K562 (cell line): Measurements from ENCODE around the gene ANKS4B. TPM values are rescaled to one million over a fixed set of nuclear protein-coding genes. Genes with fewer than 3 reads are reported as not detected.
"Not testable (repeated sequence)": the region's sequence is repeated elsewhere in the genome, so short reads cannot be mapped to it uniquely, and the experiment has no call there.

Experiments used
- ATAC-seq: fragments of 200-7000 bp; cut with Tn5 transposase; 3 replicates; pipeline ENCODE4 v1.9.1; 2020; ENCODE audit warnings: moderate library complexity
- BruUV-seq: library from RNA; stranded (reverse); fragments of 400-500 nt; replicated peaks from 2 replicates; lab custom pipeline; 2021; lab: Mats Ljungman, UMichigan
- CTCF ChIA-PET: fragments of 300-600 bp; formaldehyde crosslinking; extraction: SDS; loops from one replicate; lab custom pipeline; 2021; ENCODE audit warnings: low intra/inter-chr PET ratio; lab: Yijun Ruan, JAX
- POLR2A ChIA-PET: fragments of 300-600, 350-650 bp; sonication (Branson Sonifier 250); formaldehyde crosslinking; extraction: SDS; loops from one replicate; lab custom pipeline; 2021; ENCODE audit warnings: antibody characterized with exemption, inconsistent platforms; lab: Yijun Ruan, JAX
- DNase-seq, 4 experiments: peaks; one replicate each; pipeline versions ENCODE4 v3.0.0 to v3.0.0-alpha.2; 2011 to 2018; ENCODE audit warnings: low spot score in 3 of 4, mixed read lengths in 3 of 4; ENCODE audit errors: extremely low read depth in 1 of 4
- FAIRE-seq: peaks from 2 replicates; lab custom pipeline; 2011; peaks lifted over from hg19 to GRCh38; lab: Jason Lieb, UNC
- H2AFZ ChIP-seq: 2 replicates; pipeline ENCODE4 v1.6.0; 2011; ENCODE audit warnings: low read depth, low read length, control low read depth, inconsistent platforms
- H3K27ac ChIP-seq: fragments of 200-600 bp; 3 replicates; pipeline ENCODE4 v1.8.0; 2011; ENCODE audit warnings: low read depth, mild to moderate bottlenecking, control low read depth, inconsistent platforms, low read length, moderate library complexity, mixed read lengths; ENCODE audit errors: extremely low read depth
- H3K27me3 ChIP-seq, 2 experiments: fragments of 300-600 bp in 1 of 2; 2 replicates in 1 of 2; 3 replicates in 1 of 2; pipeline versions ENCODE4 v1.6.0 to v1.8.0; 2011; ENCODE audit warnings: inconsistent platforms in 2 of 2, low read length in 2 of 2, mild to moderate bottlenecking in 1 of 2, mixed read lengths in 1 of 2, moderate library complexity in 1 of 2; ENCODE audit not compliant: control insufficient read depth in 2 of 2, insufficient read depth in 2 of 2
- H3K36me3 ChIP-seq: fragments of 300-600 bp; 3 replicates; pipeline ENCODE4 v1.8.0; 2011; ENCODE audit warnings: mild to moderate bottlenecking, low read length, inconsistent platforms; ENCODE audit not compliant: control insufficient read depth, insufficient read depth
- H3K4me1 ChIP-seq, 2 experiments: fragments of 200-600 bp in 1 of 2; replicated peaks in 1 of 2; 2 replicates in 1 of 2; 3 replicates in 1 of 2; pipeline versions ENCODE4 v1.5.1 to v1.8.0; 2011; ENCODE audit warnings: inconsistent platforms in 2 of 2, low read length in 2 of 2, mild to moderate bottlenecking in 1 of 2, mixed read lengths in 1 of 2, moderate library complexity in 1 of 2; ENCODE audit not compliant: control insufficient read depth in 2 of 2, insufficient read depth in 2 of 2
- H3K4me2 ChIP-seq: 2 replicates; pipeline ENCODE4 v1.6.1; 2011; ENCODE audit warnings: low read length, control low read depth, inconsistent platforms, mixed read lengths; ENCODE audit not compliant: insufficient read depth
- H3K4me3 ChIP-seq: fragments of 200-600 bp; sonication (generic), shearing (Covaris generic); 2 replicates; pipeline ENCODE4 v1.5.1; 2016; ENCODE audit warnings: control low read depth, inconsistent platforms
- H3K79me2 ChIP-seq: fragments of 200-600 bp; 3 replicates; pipeline ENCODE4 v1.8.0; 2011; ENCODE audit warnings: low read length, inconsistent platforms; ENCODE audit not compliant: control insufficient read depth, insufficient read depth
- H3K9ac ChIP-seq, 2 experiments: 2 replicates each; pipeline versions ENCODE4 v1.6.0 to v1.6.1; 2011; ENCODE audit warnings: low read depth in 2 of 2, low read length in 2 of 2, control low read depth in 1 of 2, inconsistent platforms in 1 of 2, mild to moderate bottlenecking in 1 of 2, mixed read lengths in 1 of 2; ENCODE audit not compliant: insufficient read depth in 1 of 2
- H3K9me1 ChIP-seq: one replicate; pipeline ENCODE4 v1.6.0; 2011; ENCODE audit warnings: inconsistent platforms, mild to moderate bottlenecking, low read length, moderate library complexity; ENCODE audit not compliant: control insufficient read depth, insufficient read depth
- H3K9me3 ChIP-seq: replicated peaks from 2 replicates; pipeline ENCODE4 v1.5.1; 2011; ENCODE audit warnings: low read depth, low read length, inconsistent platforms; ENCODE audit not compliant: control insufficient read depth, insufficient read depth
- H4K20me1 ChIP-seq: replicated peaks from 2 replicates; pipeline ENCODE4 v1.6.1; 2011; ENCODE audit warnings: low read length, inconsistent platforms, mixed read lengths; ENCODE audit not compliant: control insufficient read depth, insufficient read depth
- TOE1 ChIP-seq, 2 experiments: fragments of 450-650 bp in 1 of 2; sonication (generic) in 1 of 2; formaldehyde crosslinking in 1 of 2; IDR thresholded peaks; 2 replicates each; pipeline versions ENCODE4 v1.7.1 to v1.8.0; 2016 to 2022; ENCODE audit warnings: borderline replicate concordance in 2 of 2, mild to moderate bottlenecking in 2 of 2, antibody characterized with exemption in 1 of 2, inconsistent platforms in 1 of 2, low read depth in 1 of 2, missing genetic modification reagents in 1 of 2, moderate library complexity in 1 of 2
- ZNF121 ChIP-seq: sonication (generic); formaldehyde crosslinking; conservative IDR thresholded peaks from 2 replicates; pipeline ENCODE4 v1.8.0; 2022; ENCODE audit warnings: missing genetic modification reagents
- WGBS: fragments of 100-300 bp; shearing (Covaris generic); methylation state at CpG from one replicate; pipeline ENCODE4 v1.1.6; 2016; ENCODE audit warnings: low coverage, mixed read lengths; ENCODE audit not compliant: insufficient coverage; ENCODE audit errors: missing lambda C conversion rate; 5-methylcytosine and 5-hydroxymethylcytosine counted together
- in situ Hi-C: fragments of 300-500 bp; cut with MboI; formaldehyde crosslinking; loops from 4 replicates; pipeline ENCODE4 v1.15.0; 2018; ENCODE audit warnings: inconsistent platforms, mixed read lengths
- intact Hi-C: fragments of 100-400 bp; cut with micrococcal nuclease; formaldehyde crosslinking; loops from 2 replicates; pipeline ENCODE4 v1.14.2; 2022
- polyA plus RNA-seq, 8 experiments: library from polyadenylated mRNA; depleted of rRNA in 4 of 8; stranded (reverse) in 5 of 8; unstranded in 3 of 8; fragments of >200 nt; fragmentation: Nextera tagmentation in 2 of 8; fragmentation: Illumina TruSeq in 1 of 8; extraction: Ambion mirVana in 2 of 8; extraction: Trizol in 1 of 8; gene quantifications; 2 replicates each; pipeline versions ENCODE4 v1.2.1 to v1.2.3, GENCODE V29; 2011 to 2014; ENCODE audit warnings: inconsistent platforms in 1 of 8, missing spikeins in 1 of 8
- total RNA-seq, 7 experiments: library from RNA; depleted of rRNA in 6 of 7; stranded (reverse); fragments of >200 nt in 6 of 7; fragmentation: Illumina TruSeq in 2 of 7; extraction: Trizol in 2 of 7; gene quantifications; 2 replicates each; pipeline versions ENCODE4 v1.2.1 to v1.2.3, GENCODE V29; 2011 to 2021; ENCODE audit warnings: low replicate concordance in 1 of 7

Gene ANKS4B
- total and polyA plus RNA-seq, 9 of the 15 experiments (the other 6 are each of a cell fraction or from before 2014, with no cell fraction given) = not detected

DNA sequence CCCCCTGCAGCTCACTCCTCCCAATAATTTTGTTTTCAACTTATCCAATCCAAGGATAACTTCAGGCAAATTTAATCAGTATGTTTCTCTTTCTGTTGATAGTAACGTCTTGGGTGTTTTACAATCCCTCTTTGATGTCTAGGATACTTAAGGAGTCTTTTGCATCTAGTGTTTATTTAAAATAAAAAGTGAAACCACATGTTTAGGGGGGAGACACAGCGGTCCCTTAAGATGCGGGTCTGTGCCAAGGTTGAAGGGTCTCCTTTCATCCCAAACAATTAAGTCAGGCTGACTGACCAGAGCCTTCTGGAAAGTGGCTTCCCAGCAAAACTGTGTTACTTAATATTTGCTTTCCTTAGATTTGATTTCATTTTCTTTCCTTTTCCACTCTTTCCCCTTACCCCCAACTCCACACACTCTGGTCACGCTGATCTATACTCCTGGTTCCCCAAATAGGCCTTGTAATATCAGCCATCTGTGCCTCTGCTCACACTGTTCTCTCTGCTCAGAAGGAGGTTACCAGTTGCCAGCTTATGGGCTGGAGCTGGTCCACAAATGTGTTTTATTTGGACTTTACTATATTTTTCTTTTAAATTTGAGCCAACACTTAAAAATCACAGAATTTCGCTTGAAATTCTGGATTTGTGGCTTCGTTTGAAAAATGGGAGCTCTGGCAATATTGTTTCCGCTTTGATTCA, 11.2 kb downstream of the ANKS4B start (continued):
- TF ChIP-seq TOE1 (IDR thresholded peaks at IDR 0.05; ENCODE audit: borderline replicate concordance) (no peak), TOE1 (CRISPR knock-in tag; IDR thresholded peaks at IDR 0.05; ENCODE audit: borderline replicate concordance, low read depth) (no peak)

DNA sequence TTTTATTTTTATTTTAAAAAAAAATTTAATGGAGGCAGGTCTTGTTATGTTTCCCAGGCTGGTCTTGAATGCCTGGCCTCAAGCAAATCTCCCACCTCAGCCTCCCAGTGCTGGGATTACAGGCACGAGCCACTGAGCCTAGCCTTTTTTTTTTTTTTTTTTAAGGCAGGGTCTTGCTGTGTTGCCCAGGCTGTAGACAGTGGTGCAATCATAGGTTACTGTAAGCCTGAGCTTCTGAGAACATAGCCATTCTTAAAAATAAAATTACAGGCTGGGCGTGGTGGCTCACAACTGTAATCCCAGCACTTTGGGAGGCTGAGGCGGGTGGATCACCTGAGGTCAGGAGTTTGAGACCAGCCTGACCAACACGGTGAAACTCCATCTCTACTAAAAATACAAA, 14.7 kb downstream of the ANKS4B start:
- H3K9me3 ChIP-seq, H3K4me2 ChIP-seq, intact Hi-C loops, FAIRE-seq, H3K9me1 ChIP-seq, H3K79me2 ChIP-seq, H3K4me3 ChIP-seq, ATAC-seq, H3K4me1 ChIP-seq, H3K36me3 ChIP-seq, in situ Hi-C loops, H4K20me1 ChIP-seq, BruUV-seq, H2AFZ ChIP-seq, CTCF ChIA-PET, DNase-seq, H3K27ac ChIP-seq, H3K9ac ChIP-seq: not testable (repeated sequence)
- H3K27me3 ChIP-seq = peaks cover 7 to 17% of the 10 kb centered on the region in 2 experiments
- POLR2A ChIA-PET = interaction anchor here (1.0 kb wide), 1 partner anchor 8 kb away, joined by 3 read pairs; no protein-coding TSS in a partner anchor
- 3% methylated on average over 4 of the region's 4 CpGs for WGBS
- peak; percentile 67 for TF ChIP-seq ZNF121 (CRISPR knock-in tag)
